Posterior cingulate gyrus (tissue), 11 donors: Measurements from ENCODE around the gene TP63.

ENCODE experiments used
- DNase-seq, 10 donors: peaks; one replicate each; pipeline versions ENCODE4 v3.0.0 to v3.0.0-alpha.2; 2020 to 2021; ENCODE audit warnings: mixed read lengths in 3 of 10
- intact Hi-C: fragments of 100-400 bp; cut with DNase I; formaldehyde crosslinking; loops from one replicate; pipeline ENCODE4 v1.15.1; 2023

Gene TP63

DNA sequence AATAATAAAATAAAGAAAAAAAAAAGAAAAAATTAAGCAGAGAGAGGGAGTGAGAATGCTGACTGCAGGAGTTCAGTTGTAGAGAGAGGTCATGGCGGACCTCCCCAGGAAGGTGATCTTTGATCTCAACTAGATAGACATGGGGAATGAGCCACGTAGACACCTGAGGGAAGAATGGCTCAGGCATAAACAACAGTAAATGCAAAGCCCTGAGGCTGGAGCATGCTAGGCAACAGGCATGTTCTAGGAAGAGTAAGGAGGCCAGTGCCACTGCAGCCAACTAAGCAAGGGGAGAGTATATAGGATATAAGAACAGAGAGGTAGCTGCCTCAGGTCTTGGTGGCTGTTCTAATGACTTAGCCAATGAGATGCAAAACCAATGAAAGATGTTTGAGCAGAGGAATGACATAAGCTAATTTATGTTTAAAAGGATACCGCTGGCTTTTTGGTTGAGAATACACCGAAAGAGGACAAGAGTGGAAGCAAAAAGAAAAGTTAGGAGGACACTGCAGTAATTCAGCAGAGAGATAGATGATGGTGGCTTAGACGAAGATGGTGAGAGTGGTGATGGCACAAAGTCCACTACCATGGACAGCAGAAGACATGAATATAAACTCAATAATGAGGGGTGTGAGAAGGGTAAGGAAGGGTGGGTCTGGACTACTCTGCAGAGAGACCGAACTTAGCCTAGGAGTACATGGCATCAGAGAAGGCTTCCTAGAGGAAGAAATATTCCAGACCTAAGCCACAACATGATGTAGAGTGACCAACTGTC lies 314.9 kb downstream of the TP63 start:
- no peak for DNase-seq
- intact Hi-C loops = loop anchor here (10.0 kb wide), 1 partner anchor 681 kb away; no protein-coding TSS in a partner anchor
